HG03280 (cell line): Measurements from ENCODE around the gene MTM1.

Source experiments
- ATAC-seq: cut with Tn5 transposase; IDR thresholded peaks from one replicate; pipeline ENCODE4 v1.9.1; 2021; ENCODE audit warnings: mild to moderate bottlenecking, moderate library complexity; ENCODE audit not compliant: unreplicated experiment

The MTM1 gene

GRCh38 chrX:150649096-150649870, 80.9 kb downstream of the MTM1 start:
- ATAC-seq: no peak

GRCh38 chrX:150651906-150652305, 83.5 kb downstream of the MTM1 start:
- ATAC-seq: no peak

GRCh38 chrX:150655788-150656187, 87.4 kb downstream of the MTM1 start:
- no peak for ATAC-seq

GRCh38 chrX:150663073-150663472, 94.7 kb downstream of the MTM1 start:
- ATAC-seq: no peak

- ATAC-seq: no peak
Measured at GRCh38 chrX:150664290-150664689, 95.9 kb downstream of the MTM1 start.

GRCh38 chrX:150676221-150676620, 107.8 kb downstream of the MTM1 start:
- no peak for ATAC-seq

- no peak for ATAC-seq
Measured at GRCh38 chrX:150680974-150681373, 112.6 kb downstream of the MTM1 start.

- no peak for ATAC-seq
Measured at GRCh38 chrX:150683112-150683511, 114.7 kb downstream of the MTM1 start.

- ATAC-seq: no peak
Measured at GRCh38 chrX:150683536-150684146, 115.2 kb downstream of the MTM1 start.

- no peak for ATAC-seq
Measured at GRCh38 chrX:150688911-150689451, 120.6 kb downstream of the MTM1 start.

- ATAC-seq: no peak
Measured at GRCh38 chrX:150690126-150690525, 121.7 kb downstream of the MTM1 start.

GRCh38 chrX:150692296-150692695, 123.9 kb downstream of the MTM1 start:
- ATAC-seq: no peak

GRCh38 chrX:150692831-150693724, 124.7 kb downstream of the MTM1 start, which contains the start of gene MTMR1:
MTMR1 (plus strand) TSS chrX:150693396; CDS start chrX:150693531, 135 bp downstream.
- ATAC-seq: peak; percentile 49

GRCh38 chrX:150693725-150694574, 125.5 kb downstream of the MTM1 start:
- ATAC-seq: peak; percentile 75

- no peak for ATAC-seq
Measured at GRCh38 chrX:150694738-150695410, 126.5 kb downstream of the MTM1 start.

GRCh38 chrX:150696331-150696730, 127.9 kb downstream of the MTM1 start:
- no peak for ATAC-seq

- ATAC-seq: no peak
Measured at GRCh38 chrX:150696866-150697265, 128.4 kb downstream of the MTM1 start.

GRCh38 chrX:150697641-150698040, 129.2 kb downstream of the MTM1 start:
- ATAC-seq: no peak

GRCh38 chrX:150698981-150699380, 130.6 kb downstream of the MTM1 start:
- ATAC-seq: no peak

- ATAC-seq: no peak
Measured at GRCh38 chrX:150700107-150700506, 131.7 kb downstream of the MTM1 start.
